Activated CD8-positive, alpha-beta memory T cell treated with anti-CD3 and anti-CD28 coated beads for 4 hours (primary cell): ENCODE measurements around the gene PANX1.

ENCODE experiments used
- DNase-seq, 2 donors: peaks; one replicate each; pipeline ENCODE4 v3.0.0-alpha.2; 2020; ENCODE audit warnings: low read depth in 2 of 2

Gene PANX1

DNA sequence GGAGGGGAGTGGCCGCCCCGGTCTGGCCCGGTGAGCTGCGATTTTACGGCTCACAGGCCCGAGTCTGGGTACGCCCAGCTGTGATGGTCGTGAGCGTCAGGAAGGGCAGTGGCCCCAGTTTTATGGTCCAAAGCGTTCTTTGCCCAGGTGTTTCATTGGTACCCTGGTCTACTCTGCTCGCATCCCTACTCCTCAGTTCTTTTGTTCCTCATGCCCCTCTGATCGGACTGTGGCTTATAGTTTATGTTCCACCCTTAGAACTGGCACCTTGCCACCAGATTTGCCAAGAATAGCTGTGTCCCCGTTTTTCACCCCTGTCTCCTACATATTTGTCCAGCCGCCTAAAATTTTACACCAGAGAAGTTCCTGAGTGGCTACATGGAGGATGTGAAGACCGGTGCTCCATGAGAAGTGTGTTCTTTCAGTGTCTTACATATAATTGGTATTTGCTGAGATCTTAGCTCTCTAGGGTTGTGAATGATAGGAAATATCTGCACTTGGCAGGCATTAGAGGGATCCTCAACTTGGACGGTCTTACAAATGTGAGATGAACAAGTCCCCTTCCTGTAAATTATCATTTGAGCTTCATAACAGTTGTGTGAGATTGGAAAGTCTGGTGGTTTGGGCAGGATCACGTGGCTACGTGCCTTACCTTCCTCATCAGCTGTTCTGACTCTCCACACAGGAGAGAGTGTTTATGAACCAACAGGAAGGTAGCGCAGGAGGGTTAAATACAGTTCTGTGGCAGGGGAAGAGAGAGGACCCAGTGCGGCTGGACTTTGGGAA, 1.1 kb downstream of the PANX1 start:
- no peak for DNase-seq

GRCh38 chr11:94130298-94131046, 1.8 kb downstream of the PANX1 start:
- no peak for DNase-seq

DNA sequence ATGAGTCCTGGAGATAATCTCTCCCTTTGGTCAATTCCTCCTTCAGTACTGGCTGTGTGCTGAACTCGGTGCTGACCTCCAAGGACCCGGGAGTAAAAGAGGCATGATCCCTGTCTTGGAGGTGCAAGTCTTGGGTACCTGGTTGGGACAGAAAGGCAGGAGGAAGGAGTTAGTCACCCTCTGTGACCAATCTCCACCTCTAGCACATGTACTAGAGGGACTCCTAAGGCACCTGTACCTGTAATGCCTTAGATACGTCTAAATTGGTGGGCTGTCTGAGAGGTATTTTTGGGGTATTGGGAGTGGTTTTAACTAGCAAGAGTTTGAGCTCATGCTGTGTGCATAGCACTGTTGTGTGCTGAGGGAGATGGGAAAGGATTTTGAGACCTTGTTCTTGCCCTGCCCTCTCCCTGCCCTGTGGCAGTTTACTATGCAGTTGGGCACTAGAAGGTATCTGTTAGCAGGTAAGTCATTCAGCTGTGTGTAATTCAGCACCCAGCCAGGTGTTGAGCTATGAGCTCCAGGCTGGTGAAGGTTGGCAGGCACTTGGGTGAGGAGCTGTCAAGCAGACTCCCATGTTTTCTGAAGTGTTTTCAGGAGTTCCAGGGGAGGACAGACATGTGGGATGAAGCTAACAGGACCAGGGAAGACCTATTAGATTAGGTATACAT, 2.5 kb downstream of the PANX1 start:
- DNase-seq, result no peak

DNA sequence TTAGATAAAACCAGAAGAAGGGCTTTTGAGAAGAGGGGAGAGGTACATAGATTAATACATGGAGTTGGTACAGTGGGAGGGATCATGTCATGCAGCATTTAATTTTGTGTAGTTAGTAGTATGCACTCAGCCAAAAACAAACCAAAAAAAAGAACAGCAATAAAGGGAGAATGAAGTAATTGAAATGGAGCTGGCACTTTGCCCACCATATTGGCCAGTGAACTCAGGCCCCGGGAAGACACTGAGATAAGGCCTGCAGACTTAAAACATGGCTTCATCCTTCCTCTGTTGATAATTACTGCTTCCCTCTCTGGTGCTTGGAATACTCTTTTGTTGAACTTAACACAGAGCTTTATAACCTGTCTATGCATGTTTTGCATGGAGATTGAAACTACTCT, 3.1 kb downstream of the PANX1 start:
- no peak for DNase-seq

- DNase-seq, result no peak
Observed at GRCh38 chr11:94132152-94132558, 3.5 kb downstream of the PANX1 start.

DNA sequence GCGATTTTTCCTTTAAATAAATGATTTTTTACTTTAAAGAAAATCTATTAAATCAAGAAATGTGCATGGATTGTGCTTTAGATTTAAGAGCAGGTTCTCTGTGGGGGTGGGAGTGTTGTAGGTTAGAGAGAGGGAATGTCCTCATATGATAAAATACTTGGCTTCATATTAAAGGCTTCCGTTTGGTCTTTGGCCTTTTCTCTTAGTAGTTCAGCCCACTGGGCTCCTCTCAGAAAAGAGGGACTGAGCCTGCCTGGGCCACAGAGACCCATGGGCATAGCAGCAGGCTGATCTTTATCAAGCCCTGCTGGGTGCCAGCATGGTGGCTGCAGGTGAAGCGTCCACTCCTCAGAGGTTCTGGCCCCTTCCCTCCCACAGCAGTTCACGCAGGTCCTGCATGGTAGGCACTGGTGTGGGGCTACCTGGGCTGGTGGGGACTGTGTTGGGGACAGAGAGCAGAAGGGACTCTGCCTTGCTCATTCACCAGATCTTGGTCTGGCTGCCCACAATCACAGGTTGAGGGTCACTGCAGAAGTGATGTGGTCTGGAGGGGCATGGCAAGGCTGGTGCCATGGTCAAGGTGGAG, 4.3 kb downstream of the PANX1 start:
- no peak for DNase-seq

- no peak for DNase-seq
Observed at GRCh38 chr11:94133752-94134151, 5.1 kb downstream of the PANX1 start.

- DNase-seq, result no peak
Observed at GRCh38 chr11:94134651-94135512, 6.2 kb downstream of the PANX1 start.

DNA sequence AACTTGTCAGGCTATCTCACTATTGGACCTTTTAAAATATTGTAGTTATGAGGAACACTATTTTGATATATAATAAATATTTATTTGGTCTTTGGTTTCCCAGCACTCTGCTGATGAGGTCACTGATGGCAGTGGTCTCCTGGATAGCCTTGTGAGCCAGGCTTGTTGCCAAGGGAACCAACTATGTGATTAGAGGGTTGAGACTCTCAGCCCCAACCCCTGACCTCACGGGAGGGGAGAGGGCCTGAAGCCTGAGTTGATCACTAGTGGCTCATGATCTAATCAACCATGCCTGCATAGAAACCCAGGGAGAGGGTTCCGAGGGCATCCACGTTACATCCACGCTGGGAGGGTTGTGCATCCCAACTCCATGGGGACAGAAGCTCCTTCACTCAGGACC, 10.8 kb downstream of the PANX1 start:
- no peak for DNase-seq

DNA sequence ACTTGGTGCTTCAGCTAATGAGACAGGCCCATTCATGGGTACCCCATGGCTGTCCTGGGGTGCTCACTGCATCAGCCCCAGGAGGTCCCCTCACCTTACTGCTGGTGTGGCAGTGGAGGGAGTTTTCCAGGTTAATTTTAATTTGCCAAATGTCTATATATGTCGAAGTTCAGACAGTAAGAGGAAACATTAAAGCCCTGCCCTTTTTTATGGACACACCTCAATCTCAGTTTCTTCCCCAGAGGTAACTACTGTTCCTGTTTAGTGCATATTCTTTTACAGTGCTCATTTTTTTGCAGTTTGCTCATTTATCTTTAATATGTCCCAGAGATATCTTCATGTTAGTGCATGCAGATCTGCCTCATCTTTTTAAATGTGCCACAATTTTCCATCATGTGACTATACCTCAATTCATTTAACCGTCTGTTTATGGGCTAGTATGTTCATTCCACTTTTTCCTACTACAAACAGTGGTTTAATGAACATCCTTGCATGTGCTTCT, 11.6 kb downstream of the PANX1 start:
- no peak for DNase-seq

- DNase-seq, result no peak
Observed at GRCh38 chr11:94141511-94142307, 13.1 kb downstream of the PANX1 start.

GRCh38 chr11:94142308-94143281, 14.0 kb downstream of the PANX1 start:
- DNase-seq, result no peak

- no peak for DNase-seq
Observed at GRCh38 chr11:94144216-94144615, 15.6 kb downstream of the PANX1 start.

GRCh38 chr11:94144664-94145063, 16.0 kb downstream of the PANX1 start:
- no peak for DNase-seq

DNA sequence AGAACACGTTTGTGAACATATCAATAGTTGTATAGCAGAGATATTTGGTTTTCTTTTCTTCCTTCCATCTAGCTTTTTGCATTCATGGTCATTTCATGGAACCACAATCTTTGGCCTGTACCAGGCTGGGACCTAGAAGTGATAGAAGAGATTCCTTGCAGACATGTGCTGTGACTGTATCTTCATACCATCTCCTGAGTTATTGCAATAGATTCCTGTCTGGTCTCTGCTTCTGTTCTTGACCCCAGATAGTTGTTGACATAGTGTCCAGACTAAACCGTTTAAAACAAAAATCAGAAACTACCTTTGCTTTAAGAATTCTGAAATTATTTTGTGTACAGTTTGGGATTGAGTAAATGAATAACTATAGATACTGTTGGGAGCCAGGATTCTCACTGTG, 16.8 kb downstream of the PANX1 start:
- DNase-seq, result no peak

DNA sequence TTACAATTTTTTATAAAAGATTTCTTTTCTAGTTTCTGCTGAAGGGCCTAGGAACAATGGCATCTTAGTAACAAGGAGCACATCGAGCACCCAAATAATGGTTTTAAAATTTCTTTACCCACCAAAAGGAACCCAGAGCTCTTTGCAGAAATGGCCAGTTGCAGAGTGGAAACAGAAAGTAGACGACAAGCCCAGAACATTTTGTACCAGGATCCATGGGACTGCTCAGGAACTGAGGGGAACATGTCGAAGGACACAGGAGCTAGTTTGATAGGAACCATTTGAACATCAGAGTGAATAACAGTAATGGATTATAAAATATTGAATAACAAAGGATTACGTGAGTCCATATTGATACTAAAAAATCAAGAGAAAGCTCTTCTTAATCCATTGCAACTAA, 17.3 kb downstream of the PANX1 start:
- no peak for DNase-seq

DNA sequence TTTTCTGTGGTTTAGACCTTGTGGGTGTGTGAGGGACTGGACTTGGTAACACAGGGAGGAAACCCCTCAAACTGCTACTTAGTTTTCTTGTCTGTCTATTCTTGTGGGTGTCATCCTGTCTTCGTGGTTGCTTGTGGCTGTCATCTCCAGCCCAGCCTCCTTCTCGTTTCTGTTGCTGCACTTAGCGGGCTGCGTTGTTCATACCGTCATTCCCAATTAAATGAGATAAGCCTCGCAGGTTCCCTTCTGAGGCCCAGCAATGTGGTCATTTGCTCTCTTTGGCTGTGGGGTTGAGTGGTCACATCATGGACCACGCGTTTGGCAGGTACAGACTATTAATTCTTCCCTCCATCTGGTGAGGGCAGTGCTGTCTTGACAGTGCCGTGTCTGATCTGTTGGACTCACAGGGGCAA, 18.8 kb downstream of the PANX1 start:
- no peak for DNase-seq

DNA sequence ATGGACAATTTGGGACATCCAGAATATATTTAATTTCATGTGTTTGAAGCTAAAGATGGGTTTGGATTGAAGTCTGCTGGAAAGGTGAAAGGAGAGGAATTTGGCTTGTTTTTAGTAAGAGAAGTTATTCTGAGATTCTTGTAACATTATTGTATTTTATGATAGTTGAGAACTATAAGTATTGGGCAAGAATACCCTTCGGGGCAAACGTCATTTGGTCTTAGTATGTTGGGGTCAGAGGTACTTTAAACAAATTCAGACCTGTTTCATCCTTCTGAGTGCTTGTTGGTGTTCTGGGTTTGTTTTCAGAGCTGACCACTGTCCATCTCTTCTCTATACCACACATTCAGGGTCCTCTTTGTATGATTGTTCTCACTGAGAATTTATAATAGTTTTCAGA, 19.5 kb downstream of the PANX1 start:
- no peak for DNase-seq

DNA sequence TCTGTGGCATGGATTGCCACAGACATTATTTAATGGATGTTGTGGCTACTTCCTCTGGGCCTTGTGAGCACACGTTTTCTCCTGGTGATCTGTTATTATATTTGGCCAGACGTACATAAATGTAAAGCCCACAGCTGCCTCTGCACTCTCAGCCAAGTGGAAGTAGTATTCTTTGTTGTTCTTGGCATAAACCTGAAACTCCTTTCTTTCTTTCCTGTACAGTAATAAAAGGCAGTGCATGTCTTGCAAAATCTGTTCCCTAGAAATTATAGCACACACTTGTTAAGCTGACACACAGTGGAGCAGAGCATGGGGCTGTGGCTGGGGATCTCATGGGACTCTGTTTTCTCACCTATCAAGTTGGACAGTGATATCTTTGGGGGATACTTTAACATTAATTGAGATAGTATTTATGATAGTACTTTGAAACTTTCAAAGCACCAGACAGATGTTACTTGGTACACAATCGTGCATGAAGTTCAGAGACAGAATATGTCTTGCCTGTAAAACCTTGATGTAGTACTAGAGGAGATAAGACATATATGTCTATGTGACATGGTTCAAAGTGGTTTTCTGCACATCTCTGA, 20.9 kb downstream of the PANX1 start:
- no peak for DNase-seq
